Naive B cell (primary cell): ENCODE data around the gene SKAP2. TPM values are rescaled to one million over a fixed set of nuclear protein-coding genes. Genes with fewer than 3 reads are reported as not detected.
A peak's percentile ranks its signal among the peaks of the same experiment; 100 is the strongest.

ENCODE experiments used
- ATAC-seq, 2 donors: fragments of 150-1000 bp; cut with Tn5 transposase; 2 replicates each; pipeline ENCODE4 v1.10.0; 2021; ENCODE audit warnings: low read depth in 2 of 2, mild to moderate bottlenecking in 2 of 2, moderate library complexity in 2 of 2
- DNase-seq: peaks from one replicate; pipeline ENCODE4 v3.0.0; 2022
- H3K27ac Mint-ChIP-seq, 6 donors: one replicate each; pipeline ENCODE4 v1.8.0; 2020 to 2022; ENCODE audit warnings: mild to moderate bottlenecking in 6 of 6, mixed read lengths in 6 of 6, moderate library complexity in 5 of 6, inconsistent platforms in 2 of 6
- H3K27me3 Mint-ChIP-seq, 3 donors: one replicate each; pipeline ENCODE4 v1.8.0; 2021 to 2022; ENCODE audit warnings: mixed read lengths in 3 of 3, mild to moderate bottlenecking in 1 of 3
- H3K36me3 Mint-ChIP-seq, 2 donors: one replicate each; pipeline ENCODE4 v1.8.0; 2020 to 2022; ENCODE audit warnings: mixed read lengths in 2 of 2, inconsistent platforms in 1 of 2, mild to moderate bottlenecking in 1 of 2
- H3K4me1 Mint-ChIP-seq, 3 donors: one replicate each; pipeline ENCODE4 v1.8.0; 2020 to 2022; ENCODE audit warnings: mixed read lengths in 3 of 3, inconsistent platforms in 1 of 3, mild to moderate bottlenecking in 1 of 3, moderate library complexity in 1 of 3
- H3K4me3 Mint-ChIP-seq, 8 donors: one replicate each; pipeline ENCODE4 v1.8.0; 2020 to 2022; ENCODE audit warnings: mild to moderate bottlenecking in 8 of 8, mixed read lengths in 8 of 8, moderate library complexity in 8 of 8, inconsistent platforms in 2 of 8
- H3K9me3 Mint-ChIP-seq, 7 donors: one replicate each; pipeline ENCODE4 v1.8.0; 2020 to 2022; ENCODE audit warnings: mixed read lengths in 7 of 7, mild to moderate bottlenecking in 5 of 7, inconsistent platforms in 2 of 7, moderate library complexity in 1 of 7
- polyA plus RNA-seq, 6 donors: library from polyadenylated mRNA; unstranded; fragments of 300-500 nt; fragmentation: Illumina TruSeq; gene quantifications; one replicate each; pipeline ENCODE4 v1.2.3, GENCODE V29; 2021; ENCODE audit warnings: low read depth in 6 of 6

The SKAP2 gene
- polyA plus RNA-seq, 6 donors from 2014 or later: 122 to 192 (median 157) TPM

GRCh38 chr7:26680587-26680986 is 183.8 kb downstream of the SKAP2 start:
- Mint-ChIP-seq H3K9me3 (no peaks in the 10 kb centered on the region), H3K27ac (no peak overlapping the region), H3K27me3 (no peaks in the 10 kb centered on the region), H3K4me1 (peaks cover 0 to 6% (median 0%) of the 10 kb centered on the region in 3 donors), H3K4me3 (no peak overlapping the region), H3K36me3 (peaks cover 9 to 11% of the 10 kb centered on the region in 2 donors)
- ATAC-seq (no peak), DNase-seq (no peak)

GRCh38 chr7:26675143-26675887 is 189.1 kb downstream of the SKAP2 start:
- no peak for ATAC-seq
- Mint-ChIP-seq H3K36me3 (peaks cover 9 to 15% of the 10 kb centered on the region in 2 donors), H3K4me3 (no peak overlapping the region), H3K9me3 (no peaks in the 10 kb centered on the region), H3K27me3 (no peaks in the 10 kb centered on the region), H3K4me1 (peaks cover 11 to 19% (median 13%) of the 10 kb centered on the region in 3 donors), H3K27ac (peak overlapping the region in 2 of 6 donors; percentile 21 to 23)
- DNase-seq: no peak

GRCh38 chr7:26673858-26674257 is 190.5 kb downstream of the SKAP2 start:
- Mint-ChIP-seq H3K36me3 (peaks cover 9 to 15% of the 10 kb centered on the region in 2 donors), H3K27me3 (no peaks in the 10 kb centered on the region), H3K9me3 (no peaks in the 10 kb centered on the region), H3K4me1 (peaks cover 11 to 14% (median 13%) of the 10 kb centered on the region in 3 donors), H3K4me3 (peak overlapping the region in 2 of 8 donors; percentile 1 to 36), H3K27ac (no peak overlapping the region)
- ATAC-seq (no peak), DNase-seq (no peak)

DNA sequence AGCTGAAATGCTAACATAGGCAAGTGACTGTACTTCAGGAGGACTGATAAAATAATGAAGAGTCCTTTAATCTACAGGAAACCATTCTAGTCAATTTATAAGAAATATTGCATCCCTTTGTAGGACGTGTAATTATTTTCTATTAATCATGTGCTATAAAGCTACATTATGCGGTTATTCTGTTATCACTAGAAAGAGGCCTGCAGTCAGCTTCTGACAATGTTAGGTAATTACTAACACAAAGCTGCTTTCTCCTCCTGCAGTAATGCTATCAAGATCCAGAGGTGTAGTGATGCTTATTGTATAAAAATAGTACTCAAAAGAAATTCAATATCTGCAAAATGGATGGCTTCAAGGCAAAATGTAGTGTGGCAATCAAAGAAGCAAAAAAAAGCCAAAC is 191.1 kb downstream of the SKAP2 start:
- H3K27me3 Mint-ChIP-seq: no peaks in the 10 kb centered on the region
- H3K4me3 Mint-ChIP-seq: no peak overlapping the region
- H3K4me1 Mint-ChIP-seq: peaks cover 11 to 13% (median 13%) of the 10 kb centered on the region in 3 donors
- no peaks in the 10 kb centered on the region for H3K9me3 Mint-ChIP-seq
- H3K27ac Mint-ChIP-seq: no peak overlapping the region
- no peak for DNase-seq
- H3K36me3 Mint-ChIP-seq: peaks cover 9 to 15% of the 10 kb centered on the region in 2 donors
- ATAC-seq: no peak

DNA sequence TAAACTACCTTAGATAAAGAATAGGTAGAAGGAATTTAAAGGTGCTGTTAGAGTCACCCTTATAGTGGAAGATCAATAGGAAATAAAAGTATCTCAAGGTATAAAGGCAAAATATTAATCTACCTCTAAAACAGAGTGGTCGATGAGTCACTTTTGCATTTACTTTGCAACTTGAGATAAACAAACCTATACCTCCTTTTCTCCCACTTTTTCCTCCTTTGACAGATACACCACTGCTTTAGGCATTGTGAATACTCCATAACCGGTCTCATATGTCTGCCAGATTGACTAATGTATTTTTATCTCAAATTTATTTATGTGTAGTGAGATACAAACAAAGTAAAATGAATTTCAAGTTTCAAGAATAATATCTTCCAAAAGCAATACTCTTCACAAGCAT is 193.5 kb downstream of the SKAP2 start:
- no peak for ATAC-seq

DNA sequence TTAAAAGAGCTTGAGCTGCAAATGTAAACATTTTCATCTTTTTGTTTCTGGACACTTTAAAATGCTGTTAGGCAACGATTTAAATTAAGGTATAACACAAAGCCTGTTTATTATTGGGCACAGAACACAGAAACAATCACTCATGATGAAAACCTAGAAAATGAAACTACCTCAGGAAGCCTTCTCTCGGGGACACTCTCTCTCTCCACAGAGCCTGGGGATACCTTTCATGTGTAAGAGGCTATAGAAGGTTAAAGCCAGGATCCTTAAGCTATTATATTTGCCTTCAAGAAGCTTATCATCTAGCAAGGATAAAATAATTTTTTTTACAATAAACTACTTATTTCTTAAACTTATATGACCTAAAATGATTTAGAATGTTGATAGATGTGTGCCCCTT is 194.1 kb downstream of the SKAP2 start:
- Mint-ChIP-seq H3K4me1 (peaks cover 9 to 21% (median 18%) of the 10 kb centered on the region in 3 donors), H3K27me3 (no peaks in the 10 kb centered on the region), H3K27ac (no peak overlapping the region), H3K9me3 (no peaks in the 10 kb centered on the region), H3K4me3 (no peak overlapping the region), H3K36me3 (peaks cover 0 to 5% of the 10 kb centered on the region in 2 donors)
- ATAC-seq: no peak
- no peak for DNase-seq

More for the DNA sequence above, 193.5 kb downstream of the SKAP2 start:
- no peak overlapping the region for H3K4me3 Mint-ChIP-seq
- H3K9me3 Mint-ChIP-seq: no peaks in the 10 kb centered on the region
- H3K4me1 Mint-ChIP-seq: peaks cover 11 to 20% (median 18%) of the 10 kb centered on the region in 3 donors
- peaks cover 0 to 5% of the 10 kb centered on the region in 2 donors for H3K36me3 Mint-ChIP-seq
- DNase-seq: no peak
- no peaks in the 10 kb centered on the region for H3K27me3 Mint-ChIP-seq
- no peak overlapping the region for H3K27ac Mint-ChIP-seq

DNA sequence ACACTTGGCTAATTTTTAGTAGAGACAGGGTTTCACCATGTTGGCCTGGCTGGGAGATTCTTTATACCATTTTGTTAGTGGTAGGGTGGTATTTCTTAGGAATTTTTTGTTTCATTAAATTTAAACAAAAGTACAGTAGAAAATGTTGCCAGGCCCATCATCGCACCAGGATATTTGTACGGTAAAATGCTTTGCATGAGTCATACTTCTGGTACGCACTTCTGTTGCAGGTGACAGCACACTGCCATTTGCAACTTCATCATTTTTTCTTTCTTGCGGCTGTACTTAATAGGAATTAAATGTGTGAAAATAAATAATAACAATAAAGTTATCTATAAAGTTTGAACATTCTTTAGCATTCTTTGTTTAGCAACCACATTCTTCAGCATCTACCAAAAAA is 195.6 kb downstream of the SKAP2 start:
- Mint-ChIP-seq H3K9me3 (no peaks in the 10 kb centered on the region), H3K36me3 (peaks cover 0 to 5% of the 10 kb centered on the region in 2 donors), H3K27ac (no peak overlapping the region), H3K27me3 (no peaks in the 10 kb centered on the region), H3K4me3 (no peak overlapping the region), H3K4me1 (peaks cover 7 to 17% (median 17%) of the 10 kb centered on the region in 3 donors)
- no peak for ATAC-seq
- no peak for DNase-seq

GRCh38 chr7:26667514-26668133 is 196.8 kb downstream of the SKAP2 start:
- ATAC-seq (peak; percentile 52), DNase-seq (peak; percentile 53)
- Mint-ChIP-seq H3K36me3 (peaks cover 0 to 5% of the 10 kb centered on the region in 2 donors), H3K9me3 (no peaks in the 10 kb centered on the region), H3K4me3 (no peak overlapping the region), H3K27ac (no peak overlapping the region), H3K27me3 (no peaks in the 10 kb centered on the region), H3K4me1 (peaks cover 7 to 17% (median 17%) of the 10 kb centered on the region in 3 donors)

DNA sequence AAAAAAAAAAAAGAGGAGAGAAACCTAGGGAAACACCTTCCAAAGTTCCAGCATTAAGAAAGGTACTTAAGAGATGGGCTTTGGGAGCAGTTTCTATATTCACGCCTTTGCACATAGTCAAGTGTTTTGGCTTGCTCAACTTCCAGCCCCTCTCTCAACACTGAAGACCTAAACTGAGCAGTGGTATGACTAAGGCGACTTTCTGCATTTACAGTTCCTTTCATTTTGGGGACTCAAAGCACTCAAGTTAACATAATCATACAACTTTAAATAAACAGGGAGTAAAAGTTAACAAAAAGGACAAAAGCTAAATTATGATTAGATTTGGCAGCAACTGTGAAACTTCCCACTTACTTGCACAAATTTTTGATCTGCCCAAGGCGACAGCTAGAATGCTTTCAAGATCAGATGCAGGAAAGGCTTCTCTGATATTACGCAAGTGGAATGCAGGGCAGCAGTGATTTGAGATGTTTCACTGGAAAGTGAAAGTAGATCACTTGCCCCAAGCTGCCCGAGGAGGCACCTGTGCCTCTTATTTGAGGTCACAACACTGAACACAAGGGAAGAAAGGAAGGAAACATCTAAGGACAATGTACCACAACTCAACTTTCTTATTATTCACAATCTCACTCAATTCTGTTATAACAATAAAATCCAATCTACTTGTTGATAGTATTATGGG is 199.5 kb downstream of the SKAP2 start:
- ATAC-seq (peak; percentile 90 to 93), DNase-seq (peak; percentile 39)
- H3K4me1 Mint-ChIP-seq: peaks cover 7 to 17% (median 17%) of the 10 kb centered on the region in 3 donors
- H3K27ac Mint-ChIP-seq: peak overlapping the region in 3 of 6 donors; percentile 32 to 67 (median 55)
- no peaks in the 10 kb centered on the region for H3K36me3 Mint-ChIP-seq
- H3K4me3 Mint-ChIP-seq: peak overlapping the region; percentile 2 to 82 (median 30)
- no peaks in the 10 kb centered on the region for H3K27me3 Mint-ChIP-seq
- no peaks in the 10 kb centered on the region for H3K9me3 Mint-ChIP-seq

GRCh38 chr7:26664274-26664673 is 200.1 kb downstream of the SKAP2 start:
- Mint-ChIP-seq H3K27ac (peak overlapping the region in 1 of 6 donors; percentile 67), H3K4me3 (peak overlapping the region in 3 of 8 donors; percentile 9 to 59 (median 15)), H3K4me1 (peaks cover 7 to 17% (median 17%) of the 10 kb centered on the region in 3 donors), H3K9me3 (no peaks in the 10 kb centered on the region), H3K27me3 (no peaks in the 10 kb centered on the region), H3K36me3 (no peaks in the 10 kb centered on the region)
- ATAC-seq (no peak), DNase-seq (no peak)

GRCh38 chr7:26663874-26664273 is 200.5 kb downstream of the SKAP2 start:
- no peak for DNase-seq
- no peaks in the 10 kb centered on the region for H3K36me3 Mint-ChIP-seq
- H3K27me3 Mint-ChIP-seq: no peaks in the 10 kb centered on the region
- no peak for ATAC-seq
- peaks cover 7 to 17% (median 17%) of the 10 kb centered on the region in 3 donors for H3K4me1 Mint-ChIP-seq
- H3K9me3 Mint-ChIP-seq: no peaks in the 10 kb centered on the region
- H3K4me3 Mint-ChIP-seq: no peak overlapping the region
- no peak overlapping the region for H3K27ac Mint-ChIP-seq

- ATAC-seq (no peak), DNase-seq (no peak)
- H3K36me3 Mint-ChIP-seq: no peaks in the 10 kb centered on the region
- no peak overlapping the region for H3K4me3 Mint-ChIP-seq
- H3K27me3 Mint-ChIP-seq: no peaks in the 10 kb centered on the region
- H3K9me3 Mint-ChIP-seq: no peaks in the 10 kb centered on the region
- H3K27ac Mint-ChIP-seq: peak overlapping the region in 1 of 6 donors; percentile 21
- H3K4me1 Mint-ChIP-seq: peaks cover 7 to 17% (median 14%) of the 10 kb centered on the region in 3 donors
Measured at GRCh38 chr7:26662646-26663045, 201.7 kb downstream of the SKAP2 start.

DNA sequence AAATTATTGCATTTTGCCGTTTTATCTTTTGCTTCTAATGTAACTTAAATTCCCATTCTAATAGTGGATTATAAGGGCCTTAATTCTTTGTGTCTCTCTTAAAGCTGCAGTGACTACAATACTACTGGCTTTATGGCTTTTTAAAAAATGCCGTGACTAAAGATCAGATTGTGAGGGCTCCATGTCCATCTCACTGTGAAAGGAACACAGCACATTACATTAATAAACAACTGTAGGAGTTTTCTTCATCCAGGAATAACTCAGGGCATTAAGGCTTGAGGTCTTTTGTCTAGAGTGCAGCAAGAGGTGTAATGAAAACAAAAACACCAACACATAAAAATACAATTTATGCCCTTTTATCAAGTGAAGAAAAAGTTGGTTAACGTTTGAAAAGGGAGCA is 205.3 kb downstream of the SKAP2 start:
- H3K4me1 Mint-ChIP-seq: no peaks in the 10 kb centered on the region
- ATAC-seq (no peak), DNase-seq (no peak)
- H3K9me3 Mint-ChIP-seq: no peaks in the 10 kb centered on the region
- H3K36me3 Mint-ChIP-seq: no peaks in the 10 kb centered on the region
- no peak overlapping the region for H3K4me3 Mint-ChIP-seq
- no peak overlapping the region for H3K27ac Mint-ChIP-seq
- no peaks in the 10 kb centered on the region for H3K27me3 Mint-ChIP-seq
